ENCODE results near the gene SGMS2. TPM values are rescaled to one million over a fixed set of nuclear protein-coding genes. Genes with fewer than 3 reads are reported as not detected.

The SGMS2 gene
- total and polyA plus RNA-seq, 2 experiments from 2014 or later = 35.3 to 116 TPM

- TF ChIP-seq EZH2 (IDR thresholded peaks at IDR 0.05; ENCODE audit: insufficient read depth, poor library complexity, severe bottlenecking) = no peak
- TF ChIP-seq EZH2phosphoT487 (IDR thresholded peaks at IDR 0.05; ENCODE audit: insufficient read depth, low read depth) = no peak
- Histone ChIP-seq H3K9me3 (ENCODE audit: low read depth) (no peaks in the 10 kb centered on the region), H3K79me2 (ENCODE audit: insufficient read depth) (no peaks in the 10 kb centered on the region), H3K4me2 (ENCODE audit: unreplicated experiment) (no peak overlapping the region), H3F3A (ENCODE audit: insufficient read depth) (peaks cover 28% of the 10 kb centered on the region), H3K9me2 (ENCODE audit: insufficient read depth) (no peaks in the 10 kb centered on the region), H4K20me1 (ENCODE audit: insufficient read depth) (no peaks in the 10 kb centered on the region), H3K9ac (no peak overlapping the region), H2AFZ (no peak overlapping the region), H3K4me1 (ENCODE audit: insufficient read depth) (peaks cover 34% of the 10 kb centered on the region), H3K27ac (no peak overlapping the region), H3K36me3 (ENCODE audit: low read depth) (0 out of 2 replicates have a peak, but pooled peaks cover 4% of the 10 kb centered on the region), H3K27me3 (replicated peaks; ENCODE audit: insufficient read depth) (no peaks in the 10 kb centered on the region), H3K4me3 (no peak overlapping the region)
- in situ Hi-C loops (cut with MboI) = loop anchor here (5.0 kb wide), 1 partner anchor 141 kb away; no protein-coding TSS in a partner anchor
- peak; percentile 25 for DNase-seq
Measured at GRCh38 chr4:107897823-107898222, 73.1 kb downstream of the SGMS2 start.

DNA sequence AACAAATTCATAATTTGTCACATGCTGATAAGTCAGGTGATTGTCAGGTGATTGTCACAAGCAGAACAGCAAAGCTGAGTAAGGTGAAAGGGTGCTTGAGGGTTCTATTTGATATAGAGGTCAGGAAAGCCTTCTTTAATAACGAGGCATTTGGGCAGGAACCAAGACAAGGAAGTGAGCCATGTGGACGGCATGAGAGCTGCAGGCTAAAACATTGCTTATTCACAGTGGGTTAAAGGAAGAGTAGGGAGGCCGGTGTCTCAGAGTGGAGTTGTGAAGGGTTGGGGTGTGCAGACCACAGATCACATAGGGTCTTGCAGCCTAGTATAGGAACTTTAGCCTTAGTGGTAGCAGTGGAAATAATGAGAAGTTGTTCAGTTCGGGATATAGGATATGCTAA is 75.3 kb downstream of the SGMS2 start:
- Histone ChIP-seq H4K20me1 (ENCODE audit: insufficient read depth) (no peaks in the 10 kb centered on the region), H3K9me2 (ENCODE audit: insufficient read depth) (no peaks in the 10 kb centered on the region), H3K4me1 (ENCODE audit: insufficient read depth) (peaks cover 32% of the 10 kb centered on the region), H3K4me3 (no peak overlapping the region), H3K27ac (no peak overlapping the region), H3K27me3 (replicated peaks; ENCODE audit: insufficient read depth) (no peaks in the 10 kb centered on the region), H2AFZ (no peak overlapping the region), H3F3A (ENCODE audit: insufficient read depth) (peaks cover 25% of the 10 kb centered on the region), H3K4me2 (ENCODE audit: unreplicated experiment) (no peak overlapping the region), H3K79me2 (ENCODE audit: insufficient read depth) (no peaks in the 10 kb centered on the region), H3K9me3 (ENCODE audit: low read depth) (no peaks in the 10 kb centered on the region), H3K9ac (no peak overlapping the region), H3K36me3 (ENCODE audit: low read depth) (0 out of 2 replicates have a peak, but pooled peaks cover 4% of the 10 kb centered on the region)
- in situ Hi-C loops (cut with MboI) = no loop called here
- WGBS, 2 experiments (ENCODE audit: low coverage in 1 of 2, low lambda C conversion rate in 2 of 2, missing lambda C conversion rate in 2 of 2) = 94 to 97% methylated on average over 4 of the region's 4 CpGs
- no peak for DNase-seq
- TF ChIP-seq EZH2phosphoT487 (IDR thresholded peaks at IDR 0.05; ENCODE audit: insufficient read depth, low read depth) (no peak), EZH2 (IDR thresholded peaks at IDR 0.05; ENCODE audit: insufficient read depth, poor library complexity, severe bottlenecking) (no peak)

DNA sequence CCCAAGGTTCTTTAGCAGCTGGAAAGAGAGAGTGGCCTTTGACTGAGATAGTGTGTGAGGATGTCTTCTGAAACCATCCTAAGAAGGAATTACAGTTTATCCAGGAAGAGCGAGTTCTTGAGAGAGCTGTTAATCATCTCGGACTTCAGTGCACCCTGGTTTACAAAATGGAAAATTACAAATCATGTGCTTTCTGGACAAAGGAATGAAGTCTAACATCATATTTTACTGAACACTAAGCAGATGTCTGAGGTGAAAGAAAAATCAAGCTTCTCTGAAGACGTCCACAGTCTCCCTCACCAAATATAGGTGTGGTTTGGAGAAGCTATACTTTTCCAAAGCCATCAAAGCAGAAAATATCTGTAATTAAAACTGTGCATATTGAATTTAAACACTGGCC is 75.8 kb downstream of the SGMS2 start:
- Histone ChIP-seq H3K4me2 (ENCODE audit: unreplicated experiment) (no peak overlapping the region), H3K9me3 (ENCODE audit: low read depth) (no peaks in the 10 kb centered on the region), H3K36me3 (ENCODE audit: low read depth) (0 out of 2 replicates have a peak, but pooled peaks cover 4% of the 10 kb centered on the region), H3K4me1 (ENCODE audit: insufficient read depth) (peaks cover 27% of the 10 kb centered on the region), H3K27ac (no peak overlapping the region), H3K9me2 (ENCODE audit: insufficient read depth) (no peaks in the 10 kb centered on the region), H3K79me2 (ENCODE audit: insufficient read depth) (no peaks in the 10 kb centered on the region), H3F3A (ENCODE audit: insufficient read depth) (peaks cover 21% of the 10 kb centered on the region), H4K20me1 (ENCODE audit: insufficient read depth) (no peaks in the 10 kb centered on the region), H3K4me3 (no peak overlapping the region), H3K27me3 (replicated peaks; ENCODE audit: insufficient read depth) (no peaks in the 10 kb centered on the region), H2AFZ (no peak overlapping the region), H3K9ac (no peak overlapping the region)
- in situ Hi-C loops (cut with MboI) = no loop called here
- WGBS, 2 experiments (ENCODE audit: low coverage in 1 of 2, low lambda C conversion rate in 2 of 2, missing lambda C conversion rate in 2 of 2) = 94 to 98% methylated on average over 3 of the region's 3 CpGs
- no peak for DNase-seq
- TF ChIP-seq EZH2phosphoT487 (IDR thresholded peaks at IDR 0.05; ENCODE audit: insufficient read depth, low read depth) (no peak), EZH2 (IDR thresholded peaks at IDR 0.05; ENCODE audit: insufficient read depth, poor library complexity, severe bottlenecking) (no peak)

DNA sequence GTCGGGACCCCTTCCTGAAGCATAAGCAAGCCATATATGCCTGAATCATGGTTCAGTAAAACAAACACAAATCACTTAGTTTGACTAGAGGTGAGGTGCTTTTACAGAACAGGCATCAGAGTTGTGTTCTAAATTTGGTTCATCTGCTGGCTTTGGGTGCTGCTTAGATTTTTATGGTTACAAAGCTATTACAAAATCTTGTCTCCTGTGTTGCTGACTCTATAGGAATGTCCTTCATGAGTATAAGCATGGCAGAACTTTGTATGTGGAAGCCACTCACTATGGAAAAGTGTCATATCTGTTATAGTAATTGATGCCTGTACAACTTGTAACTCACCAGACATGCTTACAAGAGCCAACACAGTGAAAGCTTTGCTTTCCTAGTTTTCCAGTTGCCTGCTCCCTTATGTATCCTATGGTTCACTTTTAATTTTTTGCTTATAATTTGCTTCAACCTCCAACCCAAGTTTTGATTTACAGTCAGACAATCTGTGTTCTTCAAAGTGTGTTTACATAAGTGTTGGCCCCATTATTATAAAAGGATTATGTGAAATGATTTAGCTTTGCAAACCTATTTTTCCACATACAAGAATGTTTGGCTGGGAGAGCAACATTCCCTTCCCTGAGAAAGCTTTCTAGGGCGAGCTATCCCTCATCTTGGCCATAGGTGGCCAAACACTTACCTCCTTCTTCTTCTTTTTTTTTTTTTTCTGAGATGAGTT is 76.6 kb downstream of the SGMS2 start:
- Histone ChIP-seq H3K9me2 (ENCODE audit: insufficient read depth) (no peaks in the 10 kb centered on the region), H3K4me1 (ENCODE audit: insufficient read depth) (peaks cover 19% of the 10 kb centered on the region), H2AFZ (no peak overlapping the region), H3K79me2 (ENCODE audit: insufficient read depth) (no peaks in the 10 kb centered on the region), H3K9ac (no peak overlapping the region), H4K20me1 (ENCODE audit: insufficient read depth) (no peaks in the 10 kb centered on the region), H3K4me2 (ENCODE audit: unreplicated experiment) (no peak overlapping the region), H3K27ac (no peak overlapping the region), H3K36me3 (ENCODE audit: low read depth) (0 out of 2 replicates have a peak, but pooled peaks cover 4% of the 10 kb centered on the region), H3K4me3 (no peak overlapping the region), H3F3A (ENCODE audit: insufficient read depth) (peaks cover 12% of the 10 kb centered on the region; the same call in 1 of the 2 replicates), H3K9me3 (ENCODE audit: low read depth) (no peaks in the 10 kb centered on the region), H3K27me3 (replicated peaks; ENCODE audit: insufficient read depth) (no peaks in the 10 kb centered on the region)
- DNase-seq = no peak
- 94 to 98% methylated on average over 2 of the region's 2 CpGs for WGBS, 2 experiments (ENCODE audit: low coverage in 1 of 2, low lambda C conversion rate in 2 of 2, missing lambda C conversion rate in 2 of 2)
- TF ChIP-seq EZH2 (IDR thresholded peaks at IDR 0.05; ENCODE audit: insufficient read depth, poor library complexity, severe bottlenecking) = no peak
- no peak for TF ChIP-seq EZH2phosphoT487 (IDR thresholded peaks at IDR 0.05; ENCODE audit: insufficient read depth, low read depth)
- in situ Hi-C loops (cut with MboI) = no loop called here

All from GM23248 (cell line).